Erythroblast (primary cell): ENCODE results near the gene ADSL.

ENCODE experiments used
- GATA1 ChIP-seq: IDR thresholded peaks from 2 replicates; pipeline ENCODE4 v1.6.1; 2011; ENCODE audit warnings: low read depth, mild to moderate bottlenecking, control low read depth, low read length, moderate library complexity
- POLR2A ChIP-seq: IDR thresholded peaks from 2 replicates; pipeline ENCODE4 v1.6.1; 2011; ENCODE audit warnings: mild to moderate bottlenecking, low read length

DNA sequence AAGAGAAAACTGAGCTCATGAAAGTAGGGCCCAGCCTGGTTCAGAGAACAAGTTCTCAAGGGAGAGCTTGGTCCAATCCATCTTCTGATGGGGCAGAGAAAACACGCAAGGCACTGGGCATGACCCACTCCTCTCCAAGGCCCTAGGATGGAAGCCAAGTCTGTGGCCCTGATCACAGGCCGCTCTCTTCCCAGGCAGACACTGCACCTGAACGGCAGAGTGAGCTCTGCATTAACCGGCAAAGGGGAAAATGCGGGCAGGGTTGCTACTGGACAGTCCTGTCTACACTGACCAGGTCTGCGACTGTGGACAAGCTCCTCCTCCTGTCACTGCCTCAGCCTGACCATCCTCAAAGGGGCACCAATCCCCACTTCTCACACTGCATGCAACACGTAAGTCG is 73.4 kb downstream of the ADSL start:
- TF ChIP-seq POLR2A (no peak), GATA1 (no peak)
